Right renal pelvis (tissue), 4 donors: Measurements from ENCODE around the gene IL22RA1. TPM values are rescaled to one million over a fixed set of nuclear protein-coding genes. Genes with fewer than 3 reads are reported as not detected.

Experiments
- DNase-seq, 4 donors: peaks; one replicate each; pipeline ENCODE4 v3.0.0-alpha.2; 2013; ENCODE audit warnings: low read depth in 4 of 4, low spot score in 3 of 4, missing footprints in 1 of 4
- polyA plus RNA-seq, 4 donors: library from polyadenylated mRNA; unstranded; fragments of 120-200 nt; gene quantifications; one replicate each; pipeline ENCODE4 v1.2.1, GENCODE V29; 2013; ENCODE audit not compliant: insufficient read length in 4 of 4

Gene IL22RA1
- polyA plus RNA-seq, 4 donors: 2.9 to 4.8 (median 3.4) TPM

- DNase-seq: no peak
These were observed 24.1 kb upstream of the IL22RA1 start for GRCh38 chr1:24167008-24167407.

DNA sequence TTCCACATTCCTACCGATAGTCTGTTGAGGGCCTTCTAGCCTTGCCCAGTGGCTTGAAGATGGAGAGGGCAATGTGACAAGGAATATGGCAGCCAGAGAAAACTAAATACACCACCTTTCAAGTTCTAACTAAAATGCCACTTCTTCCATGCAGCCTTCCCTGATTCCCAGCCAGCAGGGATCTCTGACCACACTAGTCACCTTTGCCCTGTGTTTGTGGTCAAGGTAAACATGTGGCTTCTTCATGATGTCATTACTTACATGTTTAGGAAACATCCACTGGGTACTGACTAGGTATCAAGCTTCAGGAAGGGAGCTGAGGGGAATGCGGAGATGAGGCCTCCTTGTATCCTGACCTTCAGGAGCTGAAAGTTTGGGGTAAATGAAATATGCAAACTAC is 22.6 kb upstream of the IL22RA1 start:
- DNase-seq: no peak

GRCh38 chr1:24164004-24164403 is 21.1 kb upstream of the IL22RA1 start:
- DNase-seq: no peak

GRCh38 chr1:24162201-24162600 is 19.3 kb upstream of the IL22RA1 start:
- no peak for DNase-seq

DNA sequence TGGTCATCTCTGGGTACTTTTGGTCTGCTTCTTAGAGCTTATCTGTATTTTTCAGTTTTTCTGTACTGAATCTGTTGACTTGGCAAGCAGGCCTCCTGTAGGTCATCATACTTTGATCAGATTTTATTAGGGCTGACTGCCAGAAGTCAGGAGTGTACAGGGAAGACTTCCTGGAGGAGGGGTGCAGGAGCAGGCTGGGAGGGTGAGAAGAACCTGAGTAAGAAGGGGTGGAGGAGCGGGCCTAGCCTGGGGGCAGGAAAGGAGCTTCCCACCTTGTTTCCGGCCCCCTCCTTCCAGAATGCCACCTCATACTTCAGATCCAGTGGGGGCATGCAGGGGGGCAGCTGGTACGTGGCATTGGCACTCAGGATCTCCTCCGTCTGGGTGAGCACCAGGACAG is 18.3 kb upstream of the IL22RA1 start:
- DNase-seq: no peak

DNA sequence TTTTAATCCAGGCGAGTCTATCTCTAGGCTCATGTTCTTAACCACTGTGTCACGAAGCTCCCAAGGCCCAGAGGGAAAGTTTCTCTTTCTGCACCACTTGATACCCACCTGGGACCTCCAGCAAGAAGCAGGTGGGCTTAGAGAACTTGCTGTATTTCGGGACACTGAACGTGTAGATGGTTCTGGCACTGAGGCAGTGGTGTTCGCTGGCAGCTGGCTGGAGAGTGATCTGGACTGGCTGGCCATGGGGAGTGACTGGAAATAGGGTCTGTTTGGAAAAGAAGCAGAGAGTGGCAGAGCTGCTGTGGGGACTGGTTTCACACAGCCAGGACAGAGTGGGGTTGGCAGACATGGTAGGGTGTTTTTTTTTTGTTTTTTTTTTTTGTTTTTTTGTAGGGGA is 16.4 kb upstream of the IL22RA1 start:
- no peak for DNase-seq

DNA sequence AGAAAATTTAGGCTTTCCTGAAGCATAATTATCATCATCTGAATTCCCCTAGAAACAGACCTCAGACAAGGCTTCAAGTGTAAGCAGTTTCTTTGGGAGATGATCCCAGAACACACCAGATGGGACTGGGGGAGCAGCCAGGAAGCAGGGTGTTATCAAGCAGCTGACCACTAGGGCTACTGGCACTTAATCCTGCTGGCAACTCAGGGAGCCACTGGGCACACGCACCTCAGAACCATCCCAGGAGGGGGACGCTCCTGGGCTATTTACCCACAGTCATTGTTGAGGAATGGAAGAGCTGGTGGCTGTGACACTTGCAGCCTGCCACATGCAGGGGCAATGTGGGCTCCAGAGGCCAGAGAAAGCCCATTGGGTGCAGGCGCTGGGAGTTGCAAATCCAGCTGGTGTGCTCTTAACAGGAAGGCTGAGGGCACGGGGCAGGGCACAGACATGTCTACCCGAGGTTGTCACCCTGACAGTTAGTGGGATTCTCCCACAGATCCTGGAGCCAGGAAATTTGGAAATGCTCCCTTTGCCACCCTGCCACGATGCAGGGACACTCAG is 15.1 kb upstream of the IL22RA1 start:
- DNase-seq: no peak

- no peak for DNase-seq
These were observed 13.8 kb upstream of the IL22RA1 start for GRCh38 chr1:24156542-24157260.

DNA sequence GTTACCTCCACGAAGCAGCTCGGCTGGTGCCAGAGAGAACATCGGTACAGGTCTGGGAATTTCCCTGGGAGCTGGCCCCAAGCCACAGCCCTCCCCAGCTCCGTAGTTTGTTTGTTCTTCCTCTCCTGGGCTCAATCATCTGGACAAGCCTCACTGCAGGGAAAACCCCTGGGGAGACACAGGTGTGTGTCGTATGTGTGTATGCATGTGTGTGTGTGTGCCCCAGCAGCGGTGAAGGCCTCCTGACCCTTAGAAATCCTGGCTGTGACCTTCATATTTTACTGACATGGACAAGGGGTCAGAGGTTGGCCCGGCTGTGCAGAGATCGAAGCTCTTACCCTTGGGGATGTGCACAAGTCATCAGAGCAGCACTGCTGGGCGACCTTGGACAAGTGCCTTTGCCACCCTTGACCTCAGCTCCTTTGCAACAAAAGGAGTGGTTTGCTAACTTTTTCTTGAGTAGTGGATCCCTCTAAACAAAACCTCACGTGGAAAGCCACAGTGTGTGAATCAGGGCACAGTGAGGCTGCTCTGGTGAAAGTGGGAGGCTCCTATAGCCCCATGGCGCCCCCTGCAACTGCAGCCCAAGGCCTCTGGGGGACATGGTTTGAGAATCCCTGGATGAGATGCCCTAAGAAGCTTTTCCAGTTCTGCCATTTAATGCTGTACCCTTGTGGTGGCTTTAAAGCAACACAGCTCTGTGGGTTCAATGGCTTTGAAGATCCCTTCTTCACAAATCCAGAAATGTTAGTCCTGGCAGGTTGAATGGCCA is 12.3 kb upstream of the IL22RA1 start:
- DNase-seq: no peak

GRCh38 chr1:24154215-24154614 is 11.3 kb upstream of the IL22RA1 start:
- DNase-seq: no peak

DNA sequence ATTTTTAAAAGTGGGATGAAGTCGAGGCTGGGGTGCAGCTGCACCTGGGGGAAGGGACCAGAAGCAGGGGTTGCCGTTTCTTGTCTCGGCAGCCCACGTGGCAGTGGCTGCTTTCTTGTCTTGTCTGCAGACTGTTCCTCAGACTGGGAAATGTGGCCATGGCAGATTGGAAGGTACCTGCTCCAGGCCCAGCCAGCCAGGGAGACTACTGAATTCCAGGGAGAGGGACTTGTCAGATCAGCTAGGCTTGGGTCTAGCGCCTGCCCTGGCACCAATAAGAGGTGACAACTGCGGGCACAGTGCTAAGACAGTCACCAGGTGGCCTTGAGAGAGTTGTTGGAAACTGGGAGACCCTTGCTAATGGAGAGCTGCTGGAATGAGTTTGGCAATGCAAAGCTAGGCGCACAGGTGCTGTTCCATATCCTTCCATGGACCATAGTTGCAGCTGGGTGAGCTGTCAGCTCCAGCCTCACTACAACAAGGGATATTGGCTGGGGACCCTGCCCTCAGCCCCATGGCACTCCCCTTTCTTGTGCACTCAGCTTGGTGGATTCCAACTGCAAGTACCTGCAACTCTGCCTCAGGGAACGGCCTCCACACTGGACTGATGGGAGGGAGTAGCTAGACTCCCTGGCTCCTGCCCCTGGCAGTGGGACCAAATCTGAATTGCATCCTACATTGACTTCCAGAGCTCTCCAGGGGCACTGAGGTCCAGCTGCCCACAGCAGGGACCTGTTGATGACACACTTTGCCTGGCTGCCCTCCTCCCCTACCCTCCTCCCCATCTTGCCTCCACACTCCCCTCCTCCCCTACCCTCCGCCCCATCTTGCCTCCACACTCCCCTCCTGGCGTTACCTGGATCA is 9.9 kb upstream of the IL22RA1 start:
- no peak for DNase-seq

- peak; percentile 16 to 75 (median 54) for DNase-seq
These were observed 8.2 kb upstream of the IL22RA1 start for GRCh38 chr1:24151175-24151533.

DNA sequence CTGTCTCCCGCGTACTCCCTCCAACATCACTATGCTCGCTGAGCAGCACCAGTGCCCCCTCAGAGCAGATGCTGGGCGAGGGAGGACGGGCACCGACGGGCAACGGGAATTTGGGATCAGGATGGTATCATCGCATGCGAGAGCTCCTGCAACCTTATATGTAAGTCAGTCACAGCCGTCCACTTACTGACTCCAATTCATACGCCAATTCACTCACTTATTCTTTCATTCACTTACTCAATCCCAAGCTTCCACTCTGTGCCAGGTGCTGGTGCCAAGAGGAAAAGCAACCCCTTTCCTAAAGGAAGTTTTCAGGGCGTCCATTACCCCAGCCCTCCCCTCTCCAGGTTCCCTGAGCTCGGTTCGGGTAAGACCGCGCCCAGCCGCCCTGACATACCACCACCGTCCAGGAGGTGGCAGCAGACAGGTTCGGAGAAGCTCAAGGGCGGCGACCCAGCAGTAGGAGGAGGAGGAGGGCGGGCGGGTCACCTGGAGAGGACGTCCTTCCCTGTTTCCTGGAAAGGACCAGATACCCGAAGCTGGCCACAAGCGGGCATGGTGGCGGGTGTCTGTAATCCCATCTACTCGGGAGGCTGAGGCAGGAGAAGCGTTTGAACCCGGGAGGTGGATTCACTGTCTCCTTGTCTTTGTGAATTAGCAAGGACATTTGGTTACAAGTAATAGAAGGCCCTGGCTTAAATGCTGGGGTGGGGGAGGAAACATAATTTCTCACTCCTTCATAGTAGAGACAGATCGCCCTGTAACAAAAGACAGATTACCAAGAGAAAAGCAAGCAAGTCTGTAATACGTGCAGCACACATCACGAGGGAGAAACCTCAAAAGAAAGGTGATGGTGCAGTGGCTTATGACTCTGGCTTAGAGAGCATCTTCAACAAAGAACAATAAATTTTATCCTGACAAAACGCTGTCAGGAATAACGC is 7.6 kb upstream of the IL22RA1 start:
- peak; percentile 75 to 86 (median 79) for DNase-seq

DNA sequence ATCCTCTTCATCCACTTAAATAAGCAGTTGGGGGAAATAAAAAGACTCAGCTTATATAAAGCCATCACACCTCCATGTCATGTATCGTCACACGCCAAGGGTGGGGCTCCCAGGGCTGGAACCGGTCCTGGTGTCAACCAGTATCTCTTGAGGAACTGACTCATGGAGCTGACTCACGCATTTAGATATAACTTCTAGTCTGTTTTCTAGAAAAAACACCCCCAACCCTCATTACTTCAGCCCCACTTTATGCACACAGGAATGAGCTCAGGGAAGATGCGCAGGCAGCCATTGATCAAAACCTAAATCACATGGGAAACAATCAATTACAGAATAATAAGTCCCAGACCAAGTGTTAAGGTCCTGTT is 6.9 kb upstream of the IL22RA1 start:
- DNase-seq: no peak

DNA sequence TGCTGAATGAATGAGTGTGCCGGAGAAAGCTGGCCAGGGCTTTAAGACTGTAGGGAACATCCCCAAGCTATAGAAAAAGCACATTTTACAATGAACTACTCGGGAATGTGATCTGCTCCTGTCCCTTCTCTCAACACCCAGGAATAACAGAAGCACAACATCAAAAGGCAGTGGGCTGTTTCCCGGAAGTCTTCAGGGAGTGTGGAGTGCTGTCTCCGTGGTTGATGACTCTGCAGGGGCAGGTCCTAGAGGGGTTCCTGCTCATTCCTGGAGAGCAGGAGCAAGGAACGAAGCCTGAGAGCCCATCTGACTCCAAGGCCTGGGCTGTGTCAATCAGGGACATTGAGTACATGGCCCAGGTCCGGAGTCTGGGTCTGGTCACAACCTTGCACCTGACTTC is 4.9 kb upstream of the IL22RA1 start:
- DNase-seq: no peak

DNA sequence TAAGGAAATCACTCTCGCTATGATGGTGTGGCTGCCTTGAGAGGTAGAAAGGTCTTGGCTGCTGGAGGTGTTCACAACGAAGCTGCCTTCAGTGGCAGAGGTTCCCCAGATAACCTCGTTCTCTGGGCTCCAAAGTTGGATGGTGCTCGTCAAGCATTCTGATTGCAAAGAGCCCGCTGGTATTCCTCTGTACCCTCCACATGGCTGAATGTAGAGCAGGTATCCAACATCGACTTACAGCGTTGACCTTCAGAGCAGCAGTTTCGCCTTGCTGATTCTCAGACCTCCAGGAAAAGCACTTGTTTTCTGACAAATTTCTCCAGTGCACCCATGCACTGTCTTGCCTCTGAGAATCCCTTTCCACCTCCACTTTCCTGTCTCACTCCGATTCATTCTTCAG is 4.3 kb upstream of the IL22RA1 start:
- DNase-seq: no peak

DNA sequence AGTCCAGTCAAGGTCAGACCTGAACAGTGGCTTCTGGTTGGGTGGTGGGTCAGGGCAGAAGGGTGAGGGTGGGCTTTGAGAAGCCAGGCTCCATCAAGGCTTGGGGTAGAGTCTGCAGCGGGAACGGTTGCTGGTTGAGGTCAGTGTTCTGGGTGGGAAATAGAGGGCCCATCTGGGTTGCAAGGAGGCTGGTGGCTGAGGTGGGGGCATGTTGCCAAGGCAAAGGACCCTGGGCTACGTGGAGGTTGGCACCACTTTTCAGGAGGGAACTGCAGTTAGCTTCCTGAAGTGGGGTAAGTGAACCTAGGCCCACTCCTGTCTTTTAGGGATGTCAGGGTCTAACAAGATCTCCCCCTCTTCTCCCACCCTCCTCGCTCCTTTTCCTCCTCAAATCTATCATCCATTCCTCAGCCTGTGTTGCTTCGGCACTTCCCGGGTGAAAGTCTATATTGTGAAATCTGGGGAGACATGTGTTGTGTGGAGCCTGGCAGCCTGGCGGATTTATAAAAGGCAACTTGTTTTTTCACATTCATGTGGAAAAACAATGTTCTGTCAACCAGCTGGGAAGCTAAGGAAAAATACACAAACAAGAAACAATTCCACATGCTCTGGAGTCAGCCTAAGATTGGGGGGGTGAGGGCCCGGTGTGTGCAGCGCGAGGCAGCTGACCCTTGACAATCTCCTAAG is 1.5 kb downstream of the IL22RA1 start:
- no peak for DNase-seq

DNA sequence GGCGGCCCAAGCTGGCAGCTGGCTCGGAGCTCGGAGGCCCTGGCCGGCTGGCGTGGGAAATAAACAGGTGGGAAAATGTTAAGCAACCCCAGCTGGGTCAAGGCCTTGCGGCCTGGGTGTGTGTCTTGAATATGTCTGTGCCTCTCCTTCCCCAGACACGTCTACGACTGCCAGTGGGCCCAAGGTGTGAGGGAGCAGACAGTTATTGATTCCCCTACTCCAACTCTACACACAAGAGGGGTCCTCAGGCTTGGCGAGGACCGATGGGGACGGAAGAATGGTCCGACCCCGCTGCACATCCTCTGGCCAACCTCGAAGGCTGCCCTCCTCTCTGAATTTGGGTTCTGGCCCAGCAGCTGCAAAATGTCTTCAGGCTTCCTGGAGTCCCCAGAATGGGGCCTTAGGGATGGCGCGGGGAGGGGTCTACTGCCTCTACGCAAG is 2.2 kb downstream of the IL22RA1 start:
- DNase-seq: no peak

GRCh38 chr1:24139841-24140425 is 3.0 kb downstream of the IL22RA1 start:
- no peak for DNase-seq
